ENCODE data around the gene MLXIPL.

The MLXIPL gene

DNA sequence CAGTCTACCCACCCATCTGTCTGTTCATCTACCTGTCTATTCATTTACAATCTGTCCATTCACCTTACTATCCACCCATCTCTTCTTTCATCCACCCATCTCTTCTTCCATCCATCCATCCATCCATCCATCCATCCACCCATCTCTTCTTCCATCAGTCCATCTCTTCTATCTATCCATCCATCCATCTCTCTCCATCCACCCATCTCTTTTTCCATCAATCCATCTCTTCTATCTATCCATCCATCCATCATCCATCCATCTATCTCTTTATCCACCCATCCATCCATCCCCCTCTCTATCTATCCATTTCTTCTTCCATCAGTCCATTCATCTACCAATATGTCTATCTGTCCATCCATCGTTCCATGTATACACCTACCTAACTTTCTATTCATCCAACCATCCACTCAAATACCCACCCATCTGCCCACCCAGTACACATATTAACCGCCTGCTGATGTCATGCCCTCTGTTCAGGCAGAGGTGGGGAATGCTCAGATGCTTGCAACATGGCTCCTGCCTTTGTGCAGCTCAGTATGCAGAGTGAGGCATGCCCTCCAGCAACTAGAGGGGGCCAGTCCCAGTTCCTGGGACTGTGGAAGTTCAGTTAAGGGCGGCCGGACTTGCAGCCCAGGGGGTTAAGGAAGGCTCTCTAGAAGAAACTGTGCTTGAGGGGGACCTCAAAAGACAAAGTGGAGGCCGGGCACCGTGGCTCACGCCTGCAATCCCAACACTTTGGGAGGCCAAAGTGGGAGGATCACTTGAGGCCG is 11.3 kb upstream of the MLXIPL start:
- TF ChIP-seq POLR2A (IDR thresholded peaks at IDR 0.05; ENCODE audit: extremely low read depth, insufficient read length), result no peak
- no peak for TF ChIP-seq MYC (IDR thresholded peaks at IDR 0.05; ENCODE audit: low read depth, low read length)
- TF ChIP-seq, protein P1, sequence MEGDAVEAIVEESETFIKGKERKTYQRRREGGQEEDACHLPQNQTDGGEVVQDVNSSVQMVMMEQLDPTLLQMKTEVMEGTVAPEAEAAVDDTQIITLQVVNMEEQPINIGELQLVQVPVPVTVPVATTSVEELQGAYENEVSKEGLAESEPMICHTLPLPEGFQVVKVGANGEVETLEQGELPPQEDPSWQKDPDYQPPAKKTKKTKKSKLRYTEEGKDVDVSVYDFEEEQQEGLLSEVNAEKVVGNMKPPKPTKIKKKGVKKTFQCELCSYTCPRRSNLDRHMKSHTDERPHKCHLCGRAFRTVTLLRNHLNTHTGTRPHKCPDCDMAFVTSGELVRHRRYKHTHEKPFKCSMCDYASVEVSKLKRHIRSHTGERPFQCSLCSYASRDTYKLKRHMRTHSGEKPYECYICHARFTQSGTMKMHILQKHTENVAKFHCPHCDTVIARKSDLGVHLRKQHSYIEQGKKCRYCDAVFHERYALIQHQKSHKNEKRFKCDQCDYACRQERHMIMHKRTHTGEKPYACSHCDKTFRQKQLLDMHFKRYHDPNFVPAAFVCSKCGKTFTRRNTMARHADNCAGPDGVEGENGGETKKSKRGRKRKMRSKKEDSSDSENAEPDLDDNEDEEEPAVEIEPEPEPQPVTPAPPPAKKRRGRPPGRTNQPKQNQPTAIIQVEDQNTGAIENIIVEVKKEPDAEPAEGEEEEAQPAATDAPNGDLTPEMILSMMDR (IDR thresholded peaks at IDR 0.05; ENCODE audit: low read depth, low read length), result no peak
- TF ChIP-seq, protein P2, sequence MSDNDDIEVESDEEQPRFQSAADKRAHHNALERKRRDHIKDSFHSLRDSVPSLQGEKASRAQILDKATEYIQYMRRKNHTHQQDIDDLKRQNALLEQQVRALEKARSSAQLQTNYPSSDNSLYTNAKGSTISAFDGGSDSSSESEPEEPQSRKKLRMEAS (IDR thresholded peaks at IDR 0.05; ENCODE audit: low read depth, low read length), result no peak
- no peak for DNase-seq (ENCODE audit: low read depth)
- no peak overlapping the region for H3K4me3 ChIP-seq (ENCODE audit: low read depth, low read length)

GRCh38 chr7:73633844-73634243 is 9.5 kb upstream of the MLXIPL start:
- TF ChIP-seq, protein P1 (IDR thresholded peaks at IDR 0.05; ENCODE audit: low read depth, low read length), result no peak
- TF ChIP-seq MYC (IDR thresholded peaks at IDR 0.05; ENCODE audit: low read depth, low read length), result no peak
- TF ChIP-seq POLR2A (IDR thresholded peaks at IDR 0.05; ENCODE audit: extremely low read depth, insufficient read length), result no peak
- TF ChIP-seq, protein P2 (IDR thresholded peaks at IDR 0.05; ENCODE audit: low read depth, low read length), result no peak
- DNase-seq (ENCODE audit: low read depth), result no peak

DNA sequence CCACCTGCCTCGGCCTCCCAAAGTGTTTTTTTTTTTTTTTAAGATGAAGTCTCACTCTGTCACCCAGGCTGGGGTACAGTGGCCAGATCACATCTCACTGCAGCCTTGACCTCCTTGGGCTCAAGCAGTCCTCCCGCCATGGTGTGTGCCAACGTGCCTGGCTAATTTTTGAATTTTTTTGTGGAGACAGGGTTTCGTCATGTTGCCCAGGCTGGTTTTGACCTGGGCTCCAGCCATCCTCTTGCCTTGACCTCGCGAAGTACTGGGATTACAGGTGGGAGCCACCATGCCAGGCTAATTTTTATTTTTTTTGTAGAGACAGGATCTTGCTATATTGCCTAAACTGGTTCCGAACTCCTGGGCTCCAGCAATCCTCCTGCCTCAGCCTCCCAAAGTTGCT is 9.0 kb upstream of the MLXIPL start:
- H3K4me3 ChIP-seq (ENCODE audit: low read depth, low read length), result no peak overlapping the region
- DNase-seq (ENCODE audit: low read depth), result no peak
- TF ChIP-seq, protein P2 (IDR thresholded peaks at IDR 0.05; ENCODE audit: low read depth, low read length), result no peak

More at GRCh38 chr7:73633844-73634243, 9.5 kb upstream of the MLXIPL start:
- no peak overlapping the region for H3K4me3 ChIP-seq (ENCODE audit: low read depth, low read length)

- no peak for DNase-seq (ENCODE audit: low read depth)
- no peak overlapping the region for H3K4me3 ChIP-seq (ENCODE audit: low read depth, low read length)
- TF ChIP-seq, protein P2 (IDR thresholded peaks at IDR 0.05; ENCODE audit: low read depth, low read length), result no peak
- no peak for TF ChIP-seq POLR2A (IDR thresholded peaks at IDR 0.05; ENCODE audit: extremely low read depth, insufficient read length)
- TF ChIP-seq, protein P1 (IDR thresholded peaks at IDR 0.05; ENCODE audit: low read depth, low read length), result no peak
- no peak for TF ChIP-seq MYC (IDR thresholded peaks at IDR 0.05; ENCODE audit: low read depth, low read length)
Measured at GRCh38 chr7:73631558-73631957, 7.2 kb upstream of the MLXIPL start.

GRCh38 chr7:73628504-73628903 is 4.2 kb upstream of the MLXIPL start:
- TF ChIP-seq, protein P1 (IDR thresholded peaks at IDR 0.05; ENCODE audit: low read depth, low read length), result no peak
- TF ChIP-seq POLR2A (IDR thresholded peaks at IDR 0.05; ENCODE audit: extremely low read depth, insufficient read length) (no peak), MYC (IDR thresholded peaks at IDR 0.05; ENCODE audit: low read depth, low read length) (no peak)
- TF ChIP-seq, protein P2 (IDR thresholded peaks at IDR 0.05; ENCODE audit: low read depth, low read length), result no peak
- H3K4me3 ChIP-seq (ENCODE audit: low read depth, low read length), result no peak overlapping the region
- DNase-seq (ENCODE audit: low read depth), result no peak

GRCh38 chr7:73626814-73627213 is 2.5 kb upstream of the MLXIPL start:
- no peak overlapping the region for H3K4me3 ChIP-seq (ENCODE audit: low read depth, low read length)
- TF ChIP-seq, protein P1 (IDR thresholded peaks at IDR 0.05; ENCODE audit: low read depth, low read length), result no peak
- TF ChIP-seq MYC (IDR thresholded peaks at IDR 0.05; ENCODE audit: low read depth, low read length) (no peak), POLR2A (IDR thresholded peaks at IDR 0.05; ENCODE audit: extremely low read depth, insufficient read length) (no peak)
- TF ChIP-seq, protein P2 (IDR thresholded peaks at IDR 0.05; ENCODE audit: low read depth, low read length), result no peak
- DNase-seq (ENCODE audit: low read depth), result no peak

Measured in NB4 (cell line).